ENCODE results near the gene MAN1B1. TPM values are rescaled to one million over a fixed set of nuclear protein-coding genes. Genes with fewer than 3 reads are reported as not detected.

MAN1B1 gene
- polyA plus RNA-seq, 3 donors: 29.3 to 38.2 (median 33.3) TPM

DNA sequence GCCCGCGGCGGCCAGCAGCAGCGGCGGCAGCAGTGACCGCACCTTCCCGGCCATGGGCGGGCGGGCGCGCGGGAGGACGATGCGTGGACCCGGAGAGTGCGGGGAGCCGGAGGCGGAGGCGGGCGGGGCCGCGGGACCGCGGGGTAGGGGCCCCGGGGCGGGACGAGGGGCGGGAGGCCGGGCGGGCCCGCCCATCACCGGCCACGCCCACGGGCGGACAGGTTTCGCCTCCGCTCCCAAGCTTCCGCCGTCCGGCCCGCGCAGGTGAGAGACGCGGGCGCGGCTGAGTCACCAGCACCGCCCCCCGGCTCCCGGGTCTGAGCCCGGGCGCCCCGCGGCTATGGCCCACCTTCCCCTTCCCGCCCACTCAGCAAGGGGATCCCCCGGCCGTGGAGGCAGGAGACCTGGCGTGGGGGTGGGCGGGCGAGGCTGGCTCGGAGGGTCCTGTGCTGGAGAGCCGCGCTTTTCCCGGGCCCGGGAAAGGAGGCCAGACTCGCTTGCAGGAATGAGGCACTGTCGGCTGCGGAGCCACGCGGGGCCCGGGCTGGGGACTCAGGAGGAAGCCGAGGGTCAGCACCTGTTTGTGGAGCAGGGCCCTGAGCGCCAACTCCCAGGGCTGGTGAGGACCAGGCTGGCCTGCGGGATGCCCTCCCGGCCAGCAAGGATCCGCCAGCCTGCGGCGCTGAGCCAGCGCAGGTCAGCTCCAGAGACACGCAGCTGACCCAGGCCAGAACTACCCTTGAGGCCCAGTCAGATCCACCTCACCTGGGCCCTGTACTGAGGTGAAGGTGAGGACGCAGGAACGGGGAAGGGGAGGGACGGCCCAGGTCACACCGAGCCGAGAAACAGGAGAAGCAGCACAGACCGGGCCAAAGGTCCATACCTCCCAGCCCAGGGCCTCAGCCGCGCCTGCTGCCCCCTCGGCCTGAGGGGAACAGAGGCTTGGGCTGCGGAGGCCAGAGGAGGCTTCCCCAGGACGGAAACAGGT lies 32.5 kb upstream of the MAN1B1 start, which contains the start of gene ENTPD2:
Gene ENTPD2, minus strand, starts transcription at position 118 of the 988 bp plus-strand sequence. Its CDS starts 64 bp downstream, at position 54.
- Mint-ChIP-seq H3K9me3 (peaks cover 0 to 3% (median 0%) of the 10 kb centered on the region in 7 donors), H3K4me1 (peaks cover 14% of the 10 kb centered on the region), H3K27ac (no peak within 1 kb of the TSS), H3K36me3 (no peaks in the 10 kb centered on the region), H3K4me3 (peak within 1 kb of the TSS in 1 of 2 donors; percentile 74), H3K27me3 (ENCODE audit: low read depth in 3 of 3) (peaks cover 53 to 74% (median 57%) of the 10 kb centered on the region in 3 donors)
- H3K9me3 ChIP-seq (replicated peaks in 1 of 2; ENCODE audit: control insufficient read depth in 1 of 2, insufficient read depth in 1 of 2, low read length in 2 of 2): peaks cover 0 to 5% of the 10 kb centered on the region in 2 donors
- H3K36me3 ChIP-seq (replicated peaks in 1 of 2; ENCODE audit: control insufficient read depth in 1 of 2, insufficient read depth in 2 of 2, low read length in 2 of 2): no peaks in the 10 kb centered on the region
- TF ChIP-seq, protein P1, sequence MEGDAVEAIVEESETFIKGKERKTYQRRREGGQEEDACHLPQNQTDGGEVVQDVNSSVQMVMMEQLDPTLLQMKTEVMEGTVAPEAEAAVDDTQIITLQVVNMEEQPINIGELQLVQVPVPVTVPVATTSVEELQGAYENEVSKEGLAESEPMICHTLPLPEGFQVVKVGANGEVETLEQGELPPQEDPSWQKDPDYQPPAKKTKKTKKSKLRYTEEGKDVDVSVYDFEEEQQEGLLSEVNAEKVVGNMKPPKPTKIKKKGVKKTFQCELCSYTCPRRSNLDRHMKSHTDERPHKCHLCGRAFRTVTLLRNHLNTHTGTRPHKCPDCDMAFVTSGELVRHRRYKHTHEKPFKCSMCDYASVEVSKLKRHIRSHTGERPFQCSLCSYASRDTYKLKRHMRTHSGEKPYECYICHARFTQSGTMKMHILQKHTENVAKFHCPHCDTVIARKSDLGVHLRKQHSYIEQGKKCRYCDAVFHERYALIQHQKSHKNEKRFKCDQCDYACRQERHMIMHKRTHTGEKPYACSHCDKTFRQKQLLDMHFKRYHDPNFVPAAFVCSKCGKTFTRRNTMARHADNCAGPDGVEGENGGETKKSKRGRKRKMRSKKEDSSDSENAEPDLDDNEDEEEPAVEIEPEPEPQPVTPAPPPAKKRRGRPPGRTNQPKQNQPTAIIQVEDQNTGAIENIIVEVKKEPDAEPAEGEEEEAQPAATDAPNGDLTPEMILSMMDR (IDR thresholded peaks at IDR 0.05): no peak
- H3K4me2 ChIP-seq (replicated peaks; ENCODE audit: extremely low read depth, low read length, poor library complexity, severe bottlenecking): peak within 1 kb of the TSS; percentile 54
- H3K9ac ChIP-seq (ENCODE audit: insufficient read depth, low read length, poor library complexity, severe bottlenecking): no peak within 1 kb of the TSS
- 21% methylated on average over 87 of the region's 90 CpGs for WGBS (ENCODE audit: insufficient coverage)
- intact Hi-C loops (cut with micrococcal nuclease): no loop called here
- no peaks in the 10 kb centered on the region for H3K79me2 ChIP-seq (ENCODE audit: insufficient read depth, low read length)
- no peak within 1 kb of the TSS for H3K27ac ChIP-seq (ENCODE audit: low read depth in 1 of 2, low read length in 2 of 2)
- no peak within 1 kb of the TSS for H2AFZ ChIP-seq (ENCODE audit: insufficient read depth, low read depth, low read length, poor library complexity, severe bottlenecking)
- no peaks in the 10 kb centered on the region for H4K20me1 ChIP-seq (ENCODE audit: insufficient read depth, low read length)
- peaks cover 17 to 58% of the 10 kb centered on the region in 2 donors for H3K27me3 ChIP-seq (ENCODE audit: control insufficient read depth in 2 of 2, insufficient read depth in 2 of 2, low read length in 2 of 2)
- no peak within 1 kb of the TSS for H3K4me3 ChIP-seq (replicated peaks in 1 of 3; ENCODE audit: low read depth in 2 of 3, low read length in 3 of 3)
- no peak for DNase-seq
- H3K4me1 ChIP-seq (ENCODE audit: control insufficient read depth in 1 of 2, insufficient read depth in 2 of 2, low read length in 2 of 2): peaks cover 0 to 10% of the 10 kb centered on the region in 2 donors

DNA sequence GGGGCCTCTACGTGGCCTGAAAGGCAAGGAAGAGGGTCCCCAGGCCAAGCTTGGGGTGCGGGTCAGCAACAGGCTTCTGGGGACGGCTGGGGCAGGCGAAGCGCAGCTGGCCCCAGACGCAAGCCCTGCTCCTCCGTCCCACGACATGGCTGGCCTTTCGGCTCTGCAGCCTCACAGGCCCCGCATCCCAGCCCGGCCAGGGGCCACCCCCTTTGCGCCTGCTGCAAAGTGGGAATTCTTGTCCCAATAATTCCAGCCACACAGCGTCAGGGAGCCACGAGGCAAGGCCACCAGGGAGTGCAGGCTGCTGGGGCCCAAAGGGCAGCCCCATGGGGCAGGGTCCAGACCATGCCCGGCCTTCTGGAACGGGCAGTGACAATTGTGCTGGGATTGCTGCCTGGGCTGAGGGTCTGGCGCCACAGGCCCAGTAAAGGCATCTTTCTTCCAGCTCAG lies 31.8 kb upstream of the MAN1B1 start:
- Mint-ChIP-seq H3K9me3 (peaks cover 0 to under 1% (median 0%) of the 10 kb centered on the region in 7 donors), H3K27me3 (ENCODE audit: low read depth in 3 of 3) (peaks cover 47 to 67% (median 50%) of the 10 kb centered on the region in 3 donors), H3K4me1 (peaks cover 14% of the 10 kb centered on the region), H3K36me3 (no peaks in the 10 kb centered on the region), H3K4me3 (peak overlapping the region in 1 of 2 donors; percentile 15), H3K27ac (no peak overlapping the region)
- Histone ChIP-seq H4K20me1 (ENCODE audit: insufficient read depth, low read length) (no peaks in the 10 kb centered on the region), H3K79me2 (ENCODE audit: insufficient read depth, low read length) (no peaks in the 10 kb centered on the region), H3K36me3 (replicated peaks in 1 of 2; ENCODE audit: control insufficient read depth in 1 of 2, insufficient read depth in 2 of 2, low read length in 2 of 2) (no peaks in the 10 kb centered on the region), H3K4me2 (replicated peaks; ENCODE audit: extremely low read depth, low read length, poor library complexity, severe bottlenecking) (no peak overlapping the region), H3K27me3 (ENCODE audit: control insufficient read depth in 2 of 2, insufficient read depth in 2 of 2, low read length in 2 of 2) (peaks cover 13 to 50% of the 10 kb centered on the region in 2 donors), H3K9ac (ENCODE audit: insufficient read depth, low read length, poor library complexity, severe bottlenecking) (no peak overlapping the region), H3K27ac (ENCODE audit: low read depth in 1 of 2, low read length in 2 of 2) (no peak overlapping the region), H2AFZ (ENCODE audit: insufficient read depth, low read depth, low read length, poor library complexity, severe bottlenecking) (no peak overlapping the region), H3K4me3 (replicated peaks in 1 of 3; ENCODE audit: low read depth in 2 of 3, low read length in 3 of 3) (no peak overlapping the region), H3K9me3 (replicated peaks in 1 of 2; ENCODE audit: control insufficient read depth in 1 of 2, insufficient read depth in 1 of 2, low read length in 2 of 2) (peaks cover 0 to 5% of the 10 kb centered on the region in 2 donors), H3K4me1 (ENCODE audit: control insufficient read depth in 1 of 2, insufficient read depth in 2 of 2, low read length in 2 of 2) (peaks cover 0 to 10% of the 10 kb centered on the region in 2 donors)
- DNase-seq: no peak
- WGBS (ENCODE audit: insufficient coverage): 96% methylated on average over 16 of the region's 17 CpGs
- TF ChIP-seq, protein P1 (IDR thresholded peaks at IDR 0.05): no peak
- intact Hi-C loops (cut with micrococcal nuclease): no loop called here
